IMR-90 (cell line): ENCODE results near the gene MMP25. TPM values are rescaled to one million over a fixed set of nuclear protein-coding genes. Genes with fewer than 3 reads are reported as not detected.

ENCODE experiments used
- ATAC-seq: fragments of 200-7000 bp; cut with Tn5 transposase; 2 replicates; pipeline ENCODE4 v1.9.1; 2020; ENCODE audit warnings: low read depth, mild to moderate bottlenecking, moderate library complexity
- BruUV-seq: library from RNA; stranded (reverse); fragments of 400-500 nt; replicated peaks from 2 replicates; lab custom pipeline; 2021; lab: Mats Ljungman, UMichigan
- CTCF ChIA-PET: fragments of 300-600 bp; formaldehyde crosslinking; extraction: SDS; loops from one replicate; lab custom pipeline; 2021; ENCODE audit warnings: antibody characterized with exemption; lab: Yijun Ruan, JAX
- POLR2A ChIA-PET: fragments of 300-600 bp; sonication (Branson Sonifier 250); formaldehyde crosslinking; loops from one replicate; lab custom pipeline; 2022; ENCODE audit warnings: antibody characterized with exemption; ENCODE audit not compliant: unreplicated experiment; lab: Charles Lee
- DNase-seq: peaks from one replicate; pipeline ENCODE4 v3.0.0; 2013
- H2AFZ ChIP-seq: replicated peaks from 2 replicates; pipeline ENCODE3; 2013; ENCODE audit warnings: low read length, mild to moderate bottlenecking; ENCODE audit not compliant: poor library complexity
- H2AK5ac ChIP-seq: 2 replicates; pipeline ENCODE4 v1.6.1; 2013; ENCODE audit warnings: low read depth, low read length, inconsistent platforms
- H2AK9ac ChIP-seq: replicated peaks from 2 replicates; pipeline ENCODE3; 2013; ENCODE audit warnings: mild to moderate bottlenecking, low read depth, low read length, moderate library complexity; ENCODE audit not compliant: poor library complexity
- H2BK120ac ChIP-seq: 2 replicates; pipeline ENCODE4 v1.6.1; 2013; ENCODE audit warnings: low read depth, low read length, inconsistent platforms
- H2BK15ac ChIP-seq: 3 replicates; pipeline ENCODE4 v1.6.1; 2013; ENCODE audit warnings: low read depth, low read length, inconsistent platforms
- H2BK20ac ChIP-seq: 2 replicates; pipeline ENCODE4 v1.6.1; 2013; ENCODE audit warnings: low read depth, mild to moderate bottlenecking, inconsistent platforms, low read length, moderate library complexity
- H2BK5ac ChIP-seq: 2 replicates; pipeline ENCODE4 v1.6.1; 2013; ENCODE audit warnings: mild to moderate bottlenecking, low read depth, low read length, inconsistent platforms; ENCODE audit not compliant: poor library complexity, severe bottlenecking
- H3K14ac ChIP-seq: replicated peaks from 2 replicates; pipeline ENCODE4 v1.6.1; 2013; ENCODE audit warnings: low read depth, low read length, inconsistent platforms
- H3K18ac ChIP-seq: 2 replicates; pipeline ENCODE4 v1.6.1; 2013; ENCODE audit warnings: low read depth, low read length, control low read depth
- H3K23ac ChIP-seq: 2 replicates; pipeline ENCODE4 v1.6.1; 2013; ENCODE audit warnings: low read depth, low read length, inconsistent platforms
- H3K27ac ChIP-seq: 2 replicates; pipeline ENCODE4 v1.5.1; 2013; ENCODE audit warnings: mild to moderate bottlenecking, control low read depth, low read length; ENCODE audit not compliant: insufficient read depth
- H3K27me3 ChIP-seq: 2 replicates; pipeline ENCODE4 v1.6.1; 2013; ENCODE audit warnings: low read length; ENCODE audit not compliant: control insufficient read depth, insufficient read depth
- H3K36me3 ChIP-seq: 2 replicates; pipeline ENCODE4 v1.6.1; 2013; ENCODE audit warnings: low read length, mixed read lengths; ENCODE audit not compliant: control insufficient read depth, insufficient read depth
- H3K4ac ChIP-seq: 2 replicates; pipeline ENCODE4 v1.6.1; 2013; ENCODE audit warnings: low read depth, low read length, inconsistent platforms
- H3K4me1 ChIP-seq: 2 replicates; pipeline ENCODE4 v1.6.1; 2013; ENCODE audit warnings: low read length, mixed read lengths; ENCODE audit not compliant: control insufficient read depth, insufficient read depth
- H3K4me2 ChIP-seq: 2 replicates; pipeline ENCODE4 v1.6.1; 2013; ENCODE audit warnings: low read depth, mild to moderate bottlenecking, control low read depth, low read length, moderate library complexity
- H3K4me3 ChIP-seq: 2 replicates; pipeline ENCODE4 v1.5.1; 2013; ENCODE audit warnings: low read depth, mild to moderate bottlenecking, control low read depth, low read length, moderate library complexity; ENCODE audit not compliant: insufficient read depth
- H3K56ac ChIP-seq: 2 replicates; pipeline ENCODE4 v1.6.1; 2013; ENCODE audit warnings: low read length, inconsistent platforms; ENCODE audit not compliant: insufficient read depth; ENCODE audit errors: extremely low read depth
- H3K79me1 ChIP-seq, 2 experiments: 2 replicates each; pipeline ENCODE4 v1.6.1; 2013; ENCODE audit warnings: low read length in 2 of 2, inconsistent platforms in 1 of 2, low read depth in 1 of 2
- H3K9ac ChIP-seq: 2 replicates; pipeline ENCODE4 v1.6.1; 2013; ENCODE audit warnings: low read depth, low read length, control low read depth
- H3K9me1 ChIP-seq: 2 replicates; pipeline ENCODE4 v1.6.1; 2013; ENCODE audit warnings: low read length, inconsistent platforms; ENCODE audit not compliant: insufficient read depth
- H3K9me3 ChIP-seq: 2 replicates; pipeline ENCODE4 v1.6.1; 2013; ENCODE audit warnings: low read length; ENCODE audit not compliant: control insufficient read depth, insufficient read depth
- H4K20me1 ChIP-seq: 2 replicates; pipeline ENCODE4 v1.6.1; 2013; ENCODE audit warnings: low read length, inconsistent platforms; ENCODE audit not compliant: insufficient read depth
- H4K5ac ChIP-seq: 2 replicates; pipeline ENCODE4 v1.6.1; 2013; ENCODE audit warnings: mild to moderate bottlenecking, low read depth, low read length, control low read depth
- H4K8ac ChIP-seq, 2 experiments: 2 replicates each; pipeline ENCODE4 v1.6.1; 2013; ENCODE audit warnings: low read depth in 2 of 2, low read length in 2 of 2, control low read depth in 1 of 2, inconsistent platforms in 1 of 2
- H4K91ac ChIP-seq: 2 replicates; pipeline ENCODE4 v1.6.1; 2013; ENCODE audit warnings: low read depth, low read length, inconsistent platforms; ENCODE audit not compliant: insufficient read depth
- BHLHE40 ChIP-seq: fragments of 150-350 bp; IDR thresholded peaks from 2 replicates; pipeline ENCODE4 v1.6.1; 2016; ENCODE audit warnings: mild to moderate bottlenecking, low read depth, low read length
- CEBPB ChIP-seq: IDR thresholded peaks from 2 replicates; pipeline ENCODE4 v1.6.1; 2012; ENCODE audit warnings: low read depth, low read length, improper control_type of control experiment
- ELK1 ChIP-seq: fragments of 150-350 bp; IDR thresholded peaks from 2 replicates; pipeline ENCODE4 v1.6.1; 2016; ENCODE audit warnings: low read depth, mild to moderate bottlenecking, low read length, moderate library complexity, borderline replicate concordance
- FOS ChIP-seq: fragments of 150-350 bp; IDR thresholded peaks from 2 replicates; pipeline ENCODE4 v1.6.1; 2016; ENCODE audit warnings: low read depth, low read length
- MAFK ChIP-seq: IDR thresholded peaks from 2 replicates; pipeline ENCODE4 v1.6.1; 2012; ENCODE audit warnings: low read depth, low read length, improper control_type of control experiment
- MAZ ChIP-seq: IDR thresholded peaks from 2 replicates; pipeline ENCODE4 v1.6.1; 2012; ENCODE audit warnings: low read depth, mild to moderate bottlenecking, low read length, improper control_type of control experiment, moderate library complexity, borderline replicate concordance
- NFE2L2 ChIP-seq: fragments of 150-350 bp; IDR thresholded peaks from 2 replicates; pipeline ENCODE4 v1.6.1; 2016; ENCODE audit warnings: low read depth, mild to moderate bottlenecking, low read length
- POLR2A ChIP-seq: IDR thresholded peaks from 2 replicates; pipeline ENCODE4 v1.6.1; 2012; ENCODE audit warnings: mild to moderate bottlenecking, low read depth, low read length
- RAD21 ChIP-seq: IDR thresholded peaks from 2 replicates; pipeline ENCODE4 v1.6.1; 2012; ENCODE audit warnings: low read length, improper control_type of control experiment
- RCOR1 ChIP-seq: IDR thresholded peaks from 2 replicates; pipeline ENCODE4 v1.6.1; 2012; ENCODE audit warnings: mild to moderate bottlenecking, low read length, improper control_type of control experiment; ENCODE audit not compliant: insufficient replicate concordance
- RFX5 ChIP-seq: IDR thresholded peaks from 2 replicates; pipeline ENCODE4 v1.8.0; 2012; ENCODE audit warnings: low read depth, mild to moderate bottlenecking, low read length, moderate library complexity
- SMC3 ChIP-seq: fragments of 150-350 bp; IDR thresholded peaks from 2 replicates; pipeline ENCODE4 v1.6.1; 2016; ENCODE audit warnings: low read depth, mild to moderate bottlenecking, antibody characterized with exemption, low read length, moderate library complexity
- WGBS, 2 experiments: methylation state at CpG; one replicate each; pipeline versions ENCODE4 v1.1.5 to v1.1.7; 2013; ENCODE audit warnings: missing lambda C conversion rate in 2 of 2; ENCODE audit not compliant: insufficient read length in 1 of 2; ENCODE audit errors: extremely low coverage in 2 of 2; 5-methylcytosine and 5-hydroxymethylcytosine counted together
- dilution Hi-C: fragments of 300-500 bp; cut with HindIII; formaldehyde crosslinking; loops from one replicate; pipeline ENCODE4 v1.14.3; 2018; ENCODE audit warnings: low sequenced_read_pairs; ENCODE audit not compliant: unreplicated experiment
- in situ Hi-C: fragments of 300-500 bp; cut with MboI; formaldehyde crosslinking; loops from 3 replicates; pipeline ENCODE4 v1.14.3; 2019; ENCODE audit warnings: low sequenced_read_pairs, inconsistent platforms, mixed read lengths
- intact Hi-C: fragments of 100-400 bp; cut with micrococcal nuclease; formaldehyde crosslinking; loops from 2 replicates; pipeline ENCODE4 v1.10.0; 2022
- polyA plus RNA-seq, 3 experiments: library from polyadenylated mRNA; depleted of rRNA; stranded (reverse); fragments of >200 nt; gene quantifications; 2 replicates each; pipeline ENCODE4 v1.2.3, GENCODE V29; 2012; ENCODE audit warnings: low replicate concordance in 1 of 3
- total RNA-seq: library from RNA; depleted of rRNA; stranded (reverse); fragments of >200 nt; gene quantifications from 2 replicates; pipeline ENCODE4 v1.2.3, GENCODE V29; 2012
- TF ChIP-seq, protein P1 (sequence below): conservative IDR thresholded peaks from 2 replicates; pipeline ENCODE4 v1.5.1; 2012; ENCODE audit warnings: mild to moderate bottlenecking, low read depth, low read length, improper control_type of control experiment
- TF ChIP-seq, protein P2 (sequence below): fragments of 150-350 bp; IDR thresholded peaks from 2 replicates; pipeline ENCODE4 v1.6.1; 2017; ENCODE audit warnings: mild to moderate bottlenecking, antibody characterized with exemption, low read length, low read depth

Gene MMP25
- total and polyA plus RNA-seq, 2 of the 4 experiments (the other 2 are of a cell fraction): 0.07 TPM; not detected in 1

DNA sequence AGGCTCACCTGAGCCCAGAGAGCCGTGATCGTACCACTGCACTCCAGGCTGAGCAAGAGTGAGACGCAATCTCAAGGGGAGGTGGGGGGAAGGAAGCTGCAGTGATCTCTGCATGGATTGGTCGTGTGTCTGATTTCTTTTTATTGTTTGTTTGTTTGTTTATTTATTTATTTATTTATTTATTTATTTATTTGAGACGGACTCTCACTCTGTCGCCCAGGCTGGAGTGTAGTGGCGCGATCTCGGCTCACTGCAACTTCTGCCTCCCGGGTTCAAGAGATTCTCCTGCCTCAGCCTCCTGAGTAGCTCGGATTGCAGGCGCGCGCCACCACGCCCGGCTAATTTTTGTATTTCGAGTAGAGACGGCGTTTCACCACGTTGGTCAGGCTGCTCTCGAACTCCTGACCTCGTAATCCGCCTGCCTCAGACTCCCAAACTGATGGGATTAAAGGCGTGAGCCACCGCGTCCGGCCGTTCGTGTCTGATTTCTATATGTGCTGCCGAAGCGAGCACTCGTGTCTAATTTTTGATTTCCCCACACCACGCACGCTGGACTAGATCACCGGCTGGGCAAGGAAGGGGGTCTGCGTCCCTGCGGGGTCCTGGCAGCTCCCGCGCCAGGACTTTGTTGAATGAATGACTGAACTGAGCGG, 26.6 kb upstream of the MMP25 start:
- Histone ChIP-seq H3K18ac (peak overlapping the region; percentile 12; the same call in 1 of the 2 replicates), H4K20me1 (peaks cover 31% of the 10 kb centered on the region)
- 50% methylated on average over 15 of the region's 40 CpGs; no CpG with 5 or more reads in 1 of the 2 experiments for WGBS, 2 experiments
- TF ChIP-seq RCOR1 (no peak), MAFK (no peak), BHLHE40 (no peak), ELK1 (no peak), FOS (no peak), POLR2A (no peak), MAZ (no peak), RAD21 (no peak), CEBPB (no peak), SMC3 (no peak), RFX5 (no peak), NFE2L2 (no peak)
- TF ChIP-seq, protein P1, sequence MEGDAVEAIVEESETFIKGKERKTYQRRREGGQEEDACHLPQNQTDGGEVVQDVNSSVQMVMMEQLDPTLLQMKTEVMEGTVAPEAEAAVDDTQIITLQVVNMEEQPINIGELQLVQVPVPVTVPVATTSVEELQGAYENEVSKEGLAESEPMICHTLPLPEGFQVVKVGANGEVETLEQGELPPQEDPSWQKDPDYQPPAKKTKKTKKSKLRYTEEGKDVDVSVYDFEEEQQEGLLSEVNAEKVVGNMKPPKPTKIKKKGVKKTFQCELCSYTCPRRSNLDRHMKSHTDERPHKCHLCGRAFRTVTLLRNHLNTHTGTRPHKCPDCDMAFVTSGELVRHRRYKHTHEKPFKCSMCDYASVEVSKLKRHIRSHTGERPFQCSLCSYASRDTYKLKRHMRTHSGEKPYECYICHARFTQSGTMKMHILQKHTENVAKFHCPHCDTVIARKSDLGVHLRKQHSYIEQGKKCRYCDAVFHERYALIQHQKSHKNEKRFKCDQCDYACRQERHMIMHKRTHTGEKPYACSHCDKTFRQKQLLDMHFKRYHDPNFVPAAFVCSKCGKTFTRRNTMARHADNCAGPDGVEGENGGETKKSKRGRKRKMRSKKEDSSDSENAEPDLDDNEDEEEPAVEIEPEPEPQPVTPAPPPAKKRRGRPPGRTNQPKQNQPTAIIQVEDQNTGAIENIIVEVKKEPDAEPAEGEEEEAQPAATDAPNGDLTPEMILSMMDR: no peak
- TF ChIP-seq, protein P2, sequence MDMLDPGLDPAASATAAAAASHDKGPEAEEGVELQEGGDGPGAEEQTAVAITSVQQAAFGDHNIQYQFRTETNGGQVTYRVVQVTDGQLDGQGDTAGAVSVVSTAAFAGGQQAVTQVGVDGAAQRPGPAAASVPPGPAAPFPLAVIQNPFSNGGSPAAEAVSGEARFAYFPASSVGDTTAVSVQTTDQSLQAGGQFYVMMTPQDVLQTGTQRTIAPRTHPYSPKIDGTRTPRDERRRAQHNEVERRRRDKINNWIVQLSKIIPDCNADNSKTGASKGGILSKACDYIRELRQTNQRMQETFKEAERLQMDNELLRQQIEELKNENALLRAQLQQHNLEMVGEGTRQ: no peak

More for the DNA sequence above, 26.6 kb upstream of the MMP25 start:
- ATAC-seq (no peak), DNase-seq (no peak)
- H4K91ac ChIP-seq: peak overlapping the region; percentile 70; the same call in 1 of the 2 replicates
- H2BK5ac ChIP-seq: peak overlapping the region; percentile 70
- peak overlapping the region; percentile 77 for H3K4me3 ChIP-seq
- ChIA-PET CTCF (interaction anchor here (0.5 to 2.7 kb wide), 3 partner anchors 12 to 1153 kb away, joined by 3 to 12 read pairs (median 8); no protein-coding TSS in a partner anchor), POLR2A (interaction anchor here (0.5 to 0.7 kb wide), 5 partner anchors 10 to 120 kb away, joined by 4 to 13 read pairs (median 6); no protein-coding TSS in a partner anchor)
- peak overlapping the region; percentile 96 for H2AFZ ChIP-seq
- peak overlapping the region; percentile 76; the same call in 1 of the 2 replicates for H3K23ac ChIP-seq
- peaks cover 11% of the 10 kb centered on the region for H3K4me1 ChIP-seq
- H3K27ac ChIP-seq: peak overlapping the region; percentile 79; the same call in 1 of the 2 replicates
- peak overlapping the region; percentile 91 for H2AK5ac ChIP-seq
- dilution Hi-C loops (no loop called here), intact Hi-C loops (no loop called here), in situ Hi-C loops (no loop called here)
- H3K27me3 ChIP-seq: peaks cover 2% of the 10 kb centered on the region; the same call in 1 of the 2 replicates
- H3K79me1 ChIP-seq: peaks cover 0 to 27% of the 10 kb centered on the region in 2 experiments; a peak in 2 of 4 replicates
- peak overlapping the region; percentile 95; the same call in 1 of the 2 replicates for H2BK20ac ChIP-seq
- H4K5ac ChIP-seq: no peak overlapping the region
- H3K56ac ChIP-seq: no peak overlapping the region
- H4K8ac ChIP-seq: peak overlapping the region; percentile 38 to 75; a peak in 3 of 4 replicates
- peaks cover 11% of the 10 kb centered on the region for H3K36me3 ChIP-seq
- H3K4me2 ChIP-seq: peak overlapping the region; percentile 99
- H3K9me1 ChIP-seq: no peaks in the 10 kb centered on the region
- peak overlapping the region; percentile 83; the same call in 1 of the 2 replicates for H3K14ac ChIP-seq
- H2AK9ac ChIP-seq: peak overlapping the region; percentile 38
- H2BK120ac ChIP-seq: peak overlapping the region; percentile 86
- H3K9me3 ChIP-seq: no peaks in the 10 kb centered on the region
- H3K9ac ChIP-seq: peak overlapping the region; percentile 64; the same call in 1 of the 2 replicates
- peak overlapping the region; percentile 93 for H3K4ac ChIP-seq
- BruUV-seq: no TSS peak
- H2BK15ac ChIP-seq: peak overlapping the region; percentile 78; the same call in 1 of the 3 replicates
